ENCODE results near the gene PRDM10. TPM values are rescaled to one million over a fixed set of nuclear protein-coding genes. Genes with fewer than 3 reads are reported as not detected.

PRDM10 gene
- total RNA-seq, 1 experiment from 2014 or later, result 7.7 TPM

- no peak overlapping the region for H2AK5ac ChIP-seq (ENCODE audit: insufficient read length, low read length)
- H4K5ac ChIP-seq (ENCODE audit: insufficient read length, low read depth, low read length), result no peak overlapping the region
- no peak for TF ChIP-seq CTCF (conservative IDR thresholded peaks at IDR 0.05)
- H2AFZ ChIP-seq (ENCODE audit: low read length), result no peak overlapping the region
- no peak overlapping the region for H3K4me2 ChIP-seq (ENCODE audit: insufficient read depth, insufficient read length, low read length)
- no peak overlapping the region for H2BK5ac ChIP-seq (ENCODE audit: insufficient read length, low read length)
- H3K79me1 ChIP-seq (ENCODE audit: insufficient read depth, low read depth, low read length, poor library complexity, severe bottlenecking), result peaks cover 6% of the 10 kb centered on the region
- no peaks in the 10 kb centered on the region; the same call in 1 of the 2 replicates for H3K4me1 ChIP-seq (ENCODE audit: insufficient read depth, low read length)
- no peaks in the 10 kb centered on the region for H3K23me2 ChIP-seq (ENCODE audit: insufficient read length, low read depth, low read length, poor library complexity, severe bottlenecking)
- H2BK120ac ChIP-seq (ENCODE audit: low read depth, low read length, poor library complexity, severe bottlenecking), result no peak overlapping the region
- H3K9me3 Mint-ChIP-seq, result no peaks in the 10 kb centered on the region
- H3K27ac Mint-ChIP-seq, result no peak overlapping the region
- H3K79me2 ChIP-seq (ENCODE audit: insufficient read depth, low read length), result no peaks in the 10 kb centered on the region; the same call in 1 of the 2 replicates
- no CpG with 5 or more reads among the region's 8 CpGs for WGBS (ENCODE audit: extremely low coverage, insufficient read length, low lambda C conversion rate)
- H3K23ac ChIP-seq (ENCODE audit: insufficient read length, low read depth, low read length), result no peak overlapping the region
- no peak overlapping the region for H3K27ac ChIP-seq (ENCODE audit: insufficient read length, low read depth, low read length)
- no peaks in the 10 kb centered on the region for H3K9me3 ChIP-seq (ENCODE audit: control insufficient read depth, low read depth, low read length)
- H4K91ac ChIP-seq (ENCODE audit: insufficient read length, low read depth, low read length), result no peak overlapping the region
- no peak for DNase-seq
- no peak overlapping the region for H3T11ph ChIP-seq (ENCODE audit: low read length)
- H3K27me3 Mint-ChIP-seq (ENCODE audit: low read depth), result no peaks in the 10 kb centered on the region; the same call in 1 of the 2 replicates
- H3K9ac ChIP-seq (ENCODE audit: extremely low read depth, insufficient read length, low read length), result no peak overlapping the region
- no peak overlapping the region for H3K14ac ChIP-seq (ENCODE audit: insufficient read depth, low read length)
- H4K8ac ChIP-seq (replicated peaks; ENCODE audit: insufficient read length, low read depth, low read length), result no peak overlapping the region
- H2BK20ac ChIP-seq (ENCODE audit: low read depth, low read length, poor library complexity, severe bottlenecking), result no peak overlapping the region
- H3K4ac ChIP-seq (ENCODE audit: low read depth, low read length), result no peak overlapping the region
- no peak overlapping the region for H3K4me3 Mint-ChIP-seq
- no peaks in the 10 kb centered on the region for H3K27me3 ChIP-seq (ENCODE audit: insufficient read depth, low read length)
- no peak overlapping the region for H2BK15ac ChIP-seq (ENCODE audit: low read depth, low read length)
- no peak overlapping the region for H3K56ac ChIP-seq (ENCODE audit: insufficient read length, low read depth, low read length)
- no peak overlapping the region for H2BK12ac ChIP-seq (ENCODE audit: insufficient read length, low read depth, low read length)
- peaks cover 6% of the 10 kb centered on the region in 2 experiments; a peak in 2 of 4 replicates for H3K4me1 Mint-ChIP-seq
- H3K36me3 Mint-ChIP-seq (ENCODE audit: insufficient read depth in 1 of 3, low read depth in 3 of 3), result peaks cover 6 to 13% (median 6%) of the 10 kb centered on the region in 3 experiments; a peak in 4 of 7 replicates
- no peak overlapping the region for H3K18ac ChIP-seq (ENCODE audit: insufficient read length, low read depth, low read length)
- H4K20me1 ChIP-seq (ENCODE audit: control insufficient read depth, insufficient read depth, insufficient read length), result no peaks in the 10 kb centered on the region
These were observed 22.5 kb downstream of the PRDM10 start for GRCh38 chr11:129980086-129980485.

Data from H9 (cell line).